Measurements from ENCODE around the gene KDM2B.

- no peak for TF ChIP-seq CTCF (conservative IDR thresholded peaks at IDR 0.05; ENCODE audit: low read depth in 2 of 2)
- TF ChIP-seq EZH2 (IDR thresholded peaks at IDR 0.05; ENCODE audit: low read depth, unreplicated experiment), result no peak
- no peak for TF ChIP-seq EZH2phosphoT487 (IDR thresholded peaks at IDR 0.05; ENCODE audit: unreplicated experiment)
- TF ChIP-seq JUNB (IDR thresholded peaks at IDR 0.05; ENCODE audit: unreplicated experiment), result no peak
- TF ChIP-seq CREB1 (CRISPR knock-in tag; IDR thresholded peaks at IDR 0.05; ENCODE audit: low read depth), result no peak
Observed at GRCh38 chr12:121392325-121392716, 188.5 kb downstream of the KDM2B start.

Data from GM23338 (cell line).